ENCODE data around the gene APOC3.

Gene APOC3

DNA sequence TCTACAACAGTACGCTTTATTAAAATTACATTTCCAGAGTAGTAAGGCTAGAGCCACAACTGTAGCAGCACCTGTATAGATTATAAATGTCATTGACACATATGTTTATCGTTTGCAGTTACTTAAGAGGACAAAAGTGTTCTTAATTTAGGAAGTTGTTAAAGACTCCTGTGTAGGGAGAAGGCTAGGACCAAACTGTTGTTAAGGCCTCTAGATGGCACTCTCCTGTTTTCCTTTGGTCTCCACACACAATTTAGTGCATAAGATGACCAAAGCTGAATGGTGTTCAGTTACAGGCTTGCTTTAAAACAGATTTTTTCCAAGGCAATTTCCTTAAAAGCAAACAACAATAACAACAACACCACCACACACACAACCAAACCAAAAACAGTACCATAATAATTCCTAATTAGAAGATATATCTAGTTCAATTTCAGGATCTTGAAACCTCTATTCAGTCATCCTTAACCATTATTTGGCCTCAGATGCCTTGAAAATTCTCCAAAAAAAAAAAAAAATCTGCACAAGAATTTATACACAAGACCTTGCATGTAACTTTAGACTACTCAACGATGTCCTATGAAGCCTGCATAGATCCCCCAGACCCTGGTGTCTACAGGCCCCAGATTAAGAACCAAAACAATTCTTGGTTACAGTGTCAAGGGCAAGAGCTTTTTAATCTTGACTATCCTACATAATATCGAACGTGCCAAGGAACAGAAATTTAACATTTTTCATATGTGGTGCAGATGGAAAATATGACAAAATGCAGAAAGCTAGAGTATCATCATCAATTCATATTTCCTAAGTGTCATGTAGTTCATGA is 50.3 kb downstream of the APOC3 start:
- peak; percentile 8 for DNase-seq

GRCh38 chr11:116881143-116881542 is 51.4 kb downstream of the APOC3 start:
- no peak for DNase-seq

DNA sequence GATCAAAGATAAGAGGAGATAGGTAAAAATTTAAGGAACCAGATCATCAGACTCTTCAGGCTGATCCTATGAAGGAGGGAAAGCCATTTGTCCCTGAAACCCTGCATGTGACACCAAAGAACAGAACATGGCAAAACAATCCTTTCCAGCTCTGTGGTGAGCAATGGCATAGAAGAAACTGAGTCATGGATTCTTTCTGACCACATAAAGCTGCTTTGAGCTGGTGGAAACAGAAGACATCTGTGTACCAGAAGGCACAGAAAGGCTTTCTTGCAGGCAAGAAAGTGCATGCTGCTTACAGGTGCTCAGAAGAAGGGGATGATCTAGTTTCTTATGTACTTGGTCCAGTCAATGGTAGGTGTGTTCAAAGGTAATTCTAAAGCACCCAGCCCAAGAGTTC is 52.7 kb downstream of the APOC3 start:
- DNase-seq = no peak
